Measurements from ENCODE around the gene KIF6.
"Not testable (repeated sequence)": the region's sequence is repeated elsewhere in the genome, so short reads cannot be mapped to it uniquely, and the experiment has no call there.

Gene KIF6

DNA sequence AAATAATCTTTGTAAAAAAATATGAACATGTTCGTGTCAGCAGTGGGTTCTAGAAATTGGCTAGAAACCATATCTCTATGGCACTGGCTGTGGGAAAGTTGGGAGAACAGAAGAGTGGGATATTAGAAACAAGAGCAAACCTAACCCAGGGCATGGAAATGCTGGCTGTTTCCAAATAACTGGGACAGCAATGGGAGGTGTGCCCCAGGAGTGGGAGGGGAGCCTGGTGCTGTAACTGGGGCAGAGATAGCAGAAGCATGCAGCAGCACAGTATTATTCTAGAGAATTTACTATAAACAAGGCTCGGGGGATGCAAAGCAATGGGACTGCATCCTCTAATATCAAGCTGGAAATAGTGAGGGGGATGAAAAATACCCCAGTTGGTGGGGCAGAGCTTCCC is 175.0 kb downstream of the KIF6 start:
- no peak for DNase-seq (ENCODE audit: low read depth)

DNA sequence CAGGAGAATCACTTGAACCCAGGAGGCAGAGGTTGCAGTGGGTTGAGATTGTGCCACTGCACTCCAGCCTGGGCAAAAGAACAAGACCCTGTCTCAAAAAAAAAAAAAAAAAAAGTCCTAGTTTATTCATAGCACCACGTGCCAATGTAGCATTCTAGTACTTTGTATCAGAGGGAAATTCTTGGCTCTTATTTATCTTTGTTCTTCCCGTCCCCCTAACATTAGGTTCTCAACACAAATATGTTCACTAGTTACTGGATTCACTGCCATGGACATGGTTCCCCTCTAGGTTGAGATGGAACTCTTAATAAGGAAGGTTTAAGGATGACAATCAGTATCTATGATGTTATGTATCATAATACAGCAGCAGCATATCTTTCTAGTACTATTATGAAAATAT is 178.5 kb downstream of the KIF6 start:
- DNase-seq (ENCODE audit: low read depth): no peak

DNA sequence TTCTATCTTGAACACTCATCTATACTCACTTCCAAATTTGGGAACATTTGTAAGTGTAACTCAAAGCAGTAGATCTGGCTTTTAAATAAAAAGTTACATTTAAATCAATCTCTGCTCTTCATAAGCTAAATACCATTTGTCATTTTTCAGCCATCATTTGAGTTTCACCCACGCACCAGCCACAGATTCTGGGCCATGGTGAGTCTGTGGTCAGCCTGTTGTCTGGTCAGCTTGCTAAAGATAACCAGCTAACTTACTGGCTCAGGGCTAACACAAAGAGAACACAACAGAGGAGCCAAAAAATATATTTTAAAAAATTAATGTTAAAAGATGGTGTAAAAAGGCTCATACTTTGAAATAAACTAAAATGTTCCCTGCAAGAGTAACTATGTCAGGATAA is 181.3 kb downstream of the KIF6 start:
- DNase-seq (ENCODE audit: low read depth): no peak

DNA sequence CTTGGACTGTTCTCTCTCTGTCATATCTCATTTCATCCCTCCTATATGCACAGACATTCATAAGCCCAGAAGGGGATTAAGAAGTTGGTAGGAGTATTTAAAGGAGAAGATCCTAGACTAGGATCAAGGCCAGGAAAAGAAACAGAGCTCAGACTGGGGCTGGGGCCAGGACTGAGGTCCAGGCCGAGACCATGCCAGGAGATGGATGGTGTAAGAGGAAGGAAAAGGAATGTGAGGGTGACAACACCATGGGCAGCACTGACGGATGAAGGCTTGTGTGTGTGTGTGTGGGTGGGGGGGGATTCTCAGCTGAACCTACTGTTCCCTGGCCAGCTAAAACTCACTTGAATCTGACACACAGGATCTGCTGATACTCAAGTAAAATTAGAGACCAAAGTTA is 182.1 kb downstream of the KIF6 start:
- DNase-seq (ENCODE audit: low read depth): no peak

DNA sequence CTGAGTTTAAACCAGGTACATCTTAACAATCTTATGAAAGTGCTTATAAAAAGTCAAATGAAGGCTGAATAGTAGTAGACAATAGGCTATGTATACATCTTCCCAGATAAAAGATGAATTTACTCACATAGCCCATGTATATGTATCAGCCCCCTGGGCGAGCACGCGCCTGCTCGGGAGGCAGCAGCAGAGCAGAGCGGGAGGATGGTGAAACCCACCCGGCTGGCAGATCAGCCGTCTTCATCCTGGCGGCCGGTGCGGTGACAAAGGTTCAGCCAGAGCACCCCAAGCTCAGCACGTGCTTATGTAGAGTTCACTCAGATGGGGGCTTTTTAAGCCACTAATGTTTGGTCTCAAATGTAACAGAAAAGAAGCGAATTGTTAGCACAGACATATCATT is 184.8 kb downstream of the KIF6 start:
- no peak for DNase-seq (ENCODE audit: low read depth)

DNA sequence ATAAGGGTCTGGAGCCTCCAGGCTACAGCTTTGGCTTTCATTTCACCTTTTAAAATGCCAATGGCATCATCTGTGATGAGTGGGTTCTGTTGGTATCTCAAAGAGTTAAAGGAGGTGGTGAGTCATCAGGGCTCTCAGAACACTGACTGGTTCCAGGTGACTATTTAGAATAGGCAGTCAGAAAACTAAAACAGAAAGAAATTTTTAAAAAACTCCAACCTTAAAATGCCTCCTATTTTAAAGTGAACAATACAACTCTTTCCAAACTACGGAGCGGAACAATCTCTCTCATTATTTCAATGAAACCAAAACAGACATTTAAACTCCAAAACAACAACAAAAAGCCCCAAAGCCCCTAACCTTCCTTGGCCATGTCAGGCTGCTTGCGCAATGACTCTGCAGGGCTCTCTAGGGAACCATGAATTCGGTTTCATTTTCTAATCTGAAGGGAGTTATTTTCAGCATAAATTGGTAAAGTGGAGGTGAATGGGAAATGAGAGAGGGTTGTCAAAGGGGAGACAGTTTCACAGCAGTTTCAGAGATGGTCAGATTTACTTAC is 194.9 kb downstream of the KIF6 start:
- no peak for DNase-seq (ENCODE audit: low read depth)

DNA sequence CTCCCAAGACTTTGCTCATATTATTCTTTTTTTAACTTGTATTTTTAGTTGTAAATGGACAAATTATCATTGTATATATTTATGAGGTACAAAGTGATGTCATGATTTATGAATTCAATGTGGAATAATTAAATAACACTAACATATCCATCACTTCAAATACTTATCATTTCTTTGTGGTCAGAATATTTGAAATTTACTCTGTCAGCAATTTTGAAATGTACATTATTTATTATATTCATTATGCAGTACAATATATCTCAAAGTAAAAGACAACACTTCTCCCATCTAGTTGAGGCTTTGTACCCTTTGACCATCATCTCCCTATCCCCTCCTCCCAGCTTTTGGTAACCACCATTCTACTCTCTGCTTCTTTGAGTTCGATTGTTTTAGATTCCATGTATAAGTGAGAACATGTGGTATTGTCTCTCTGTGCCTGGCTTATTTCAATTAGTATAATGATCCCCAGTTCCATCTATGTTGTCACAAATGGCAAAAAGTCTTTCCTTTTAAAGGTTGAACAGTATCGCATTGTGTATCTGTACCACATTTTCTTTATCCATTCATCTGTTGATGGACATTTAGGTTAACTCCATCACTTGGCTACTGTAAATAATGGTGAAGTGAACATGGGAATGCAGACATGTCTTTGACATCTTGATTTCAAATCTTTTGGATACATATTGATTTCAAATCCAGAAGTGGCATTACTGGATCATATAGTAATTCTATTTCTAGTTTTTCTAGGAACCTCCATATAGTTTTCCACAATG is 197.2 kb downstream of the KIF6 start:
- DNase-seq (ENCODE audit: low read depth): no peak

DNA sequence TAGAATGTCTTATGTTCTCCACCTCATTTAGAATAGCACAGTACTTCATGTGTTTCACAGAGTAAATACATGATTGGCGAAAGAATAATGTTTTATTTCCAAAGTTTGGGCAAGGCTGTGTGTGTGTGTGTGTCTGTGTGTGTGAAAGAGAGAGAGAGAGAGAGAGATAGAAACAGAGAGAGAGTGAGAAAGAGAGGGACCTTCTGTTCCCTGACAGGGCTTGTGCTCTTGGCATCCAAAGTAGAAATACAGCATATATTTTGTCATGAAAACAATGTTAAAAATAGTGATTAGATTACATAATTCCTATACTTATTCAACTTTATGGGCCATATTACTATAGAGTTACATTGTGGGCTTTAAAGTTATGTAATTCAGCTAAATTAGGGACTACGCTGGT is 201.2 kb downstream of the KIF6 start:
- DNase-seq (ENCODE audit: low read depth): no peak

DNA sequence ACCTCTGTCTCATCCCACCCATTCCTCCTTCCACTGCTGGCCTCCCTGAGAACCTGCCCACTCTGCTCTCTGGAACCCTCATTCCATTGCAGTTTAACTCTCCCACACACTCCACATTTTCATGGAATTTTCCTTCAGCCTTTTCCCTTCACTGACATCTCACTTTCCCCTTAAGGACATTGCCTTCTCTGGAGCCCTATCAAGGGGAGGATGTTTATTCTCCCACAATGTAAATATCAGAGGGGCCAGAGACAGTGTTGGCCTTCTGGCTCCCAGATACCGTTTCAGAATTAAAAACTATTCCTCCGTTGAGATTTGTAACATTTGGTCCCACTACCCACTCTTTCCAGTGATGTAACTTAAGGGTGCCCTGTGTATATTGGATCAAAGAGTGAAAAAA is 203.2 kb downstream of the KIF6 start:
- no peak for DNase-seq (ENCODE audit: low read depth)

DNA sequence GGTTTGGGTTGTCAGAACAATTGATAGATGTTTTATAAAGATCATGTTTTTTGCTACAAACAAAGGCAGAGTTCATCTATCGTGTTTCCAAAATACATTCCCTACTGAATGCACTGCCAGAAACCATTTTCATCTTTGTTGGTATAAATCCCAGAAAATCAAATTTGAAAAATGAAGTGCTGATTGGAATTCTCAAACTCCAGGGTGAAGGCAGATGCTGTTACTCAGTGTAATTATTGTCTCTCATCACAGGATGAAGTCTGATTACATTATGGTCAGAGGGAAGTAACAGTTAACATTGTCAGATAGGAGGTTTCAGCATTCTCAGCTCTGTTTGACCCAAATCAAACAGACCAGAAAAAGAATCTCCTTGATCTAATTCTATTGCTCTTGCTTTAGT is 204.3 kb downstream of the KIF6 start:
- no peak for DNase-seq (ENCODE audit: low read depth)

DNA sequence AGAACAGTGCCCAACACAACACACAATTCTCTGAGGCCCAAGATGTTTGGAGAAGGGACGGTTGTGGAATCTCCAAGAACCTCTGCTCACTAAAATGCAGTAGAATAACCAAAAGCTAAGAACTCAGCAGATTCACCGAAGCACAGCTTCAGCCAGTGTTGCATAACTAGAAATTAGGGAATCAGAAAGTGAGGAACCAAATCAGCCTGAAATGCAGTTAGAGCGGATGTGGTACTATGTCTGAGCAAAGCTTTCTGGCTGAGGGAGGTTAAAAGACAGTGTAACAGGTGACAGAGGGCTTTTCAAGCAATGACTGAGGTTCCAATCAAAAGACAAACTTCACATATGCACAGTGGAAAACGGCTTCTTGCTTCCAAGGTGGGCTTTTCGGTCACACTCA is 204.8 kb downstream of the KIF6 start:
- DNase-seq (ENCODE audit: low read depth): no peak

DNA sequence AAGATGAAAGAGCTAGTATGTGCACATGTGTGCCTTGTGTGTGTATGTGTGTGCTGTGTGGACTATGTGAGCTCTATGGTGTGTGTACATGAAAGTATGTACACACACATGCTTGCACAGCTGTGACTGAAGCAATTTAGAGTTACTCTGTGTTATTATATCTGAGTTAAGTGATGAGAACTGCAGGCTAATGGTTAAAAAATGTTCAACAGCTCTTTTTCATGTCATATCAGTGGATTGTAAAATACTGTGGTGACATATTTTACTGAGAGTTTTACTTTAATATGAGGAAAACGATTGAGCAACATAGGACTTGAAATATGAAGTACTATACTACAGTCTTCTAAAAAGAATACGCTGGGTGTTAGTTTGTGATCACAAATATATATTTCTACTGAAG is 207.0 kb downstream of the KIF6 start:
- DNase-seq (ENCODE audit: low read depth): no peak

DNA sequence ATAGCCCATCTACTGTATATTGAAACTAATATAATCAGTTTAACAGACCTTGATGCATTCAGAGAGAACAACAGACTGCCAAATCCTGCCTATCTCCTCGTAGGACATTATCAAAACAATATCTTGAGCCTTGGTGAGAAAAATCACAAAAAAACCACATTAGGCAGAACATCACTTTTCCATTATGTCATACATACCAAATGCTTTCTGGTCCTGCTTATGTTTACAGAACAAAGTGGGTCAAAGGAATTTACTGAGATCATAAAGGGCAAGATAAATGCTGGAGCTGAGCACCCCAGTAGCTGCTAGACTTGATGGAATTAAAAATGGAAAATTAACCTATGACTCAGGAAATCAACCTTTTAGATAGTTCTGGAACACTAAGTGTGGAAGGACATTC is 207.5 kb downstream of the KIF6 start:
- DNase-seq (ENCODE audit: low read depth): no peak

DNA sequence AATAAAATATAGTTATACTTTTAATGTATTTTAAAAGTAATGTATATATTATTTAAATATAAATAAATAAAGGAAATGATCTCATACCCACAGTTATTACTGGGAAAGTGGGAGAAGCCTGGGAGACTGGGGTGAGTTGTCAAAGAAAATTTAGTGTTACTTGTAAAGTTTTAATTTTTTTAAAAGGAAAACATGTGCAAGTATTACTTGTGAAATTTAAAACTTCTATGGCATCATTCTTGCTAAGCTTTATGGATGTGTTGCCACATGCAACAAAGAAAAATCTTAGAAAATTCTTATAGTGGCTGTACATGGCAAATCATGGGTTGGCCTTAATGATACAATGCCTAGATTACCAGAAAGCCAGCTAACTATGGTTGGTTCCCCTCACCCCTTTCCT is 208.7 kb downstream of the KIF6 start:
- no peak for DNase-seq (ENCODE audit: low read depth)

DNA sequence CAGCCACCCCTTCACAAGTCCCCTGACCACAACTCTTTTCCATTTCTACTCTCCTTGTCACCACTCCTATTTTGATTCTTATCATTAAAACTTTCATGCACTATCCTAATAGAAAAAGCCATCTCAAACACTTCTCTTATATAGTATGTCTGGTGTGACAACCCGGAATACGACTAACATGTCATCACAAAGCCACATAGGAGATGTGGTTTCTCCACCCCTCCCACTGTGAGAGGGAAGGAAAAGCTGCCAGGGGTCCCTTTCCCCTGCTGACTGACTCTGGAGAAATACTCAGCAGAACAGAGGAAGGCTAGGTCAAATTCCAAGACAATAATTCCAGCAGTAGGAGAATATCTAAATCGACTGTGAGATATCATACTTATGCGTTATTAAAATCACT is 209.7 kb downstream of the KIF6 start:
- DNase-seq (ENCODE audit: low read depth): no peak

DNA sequence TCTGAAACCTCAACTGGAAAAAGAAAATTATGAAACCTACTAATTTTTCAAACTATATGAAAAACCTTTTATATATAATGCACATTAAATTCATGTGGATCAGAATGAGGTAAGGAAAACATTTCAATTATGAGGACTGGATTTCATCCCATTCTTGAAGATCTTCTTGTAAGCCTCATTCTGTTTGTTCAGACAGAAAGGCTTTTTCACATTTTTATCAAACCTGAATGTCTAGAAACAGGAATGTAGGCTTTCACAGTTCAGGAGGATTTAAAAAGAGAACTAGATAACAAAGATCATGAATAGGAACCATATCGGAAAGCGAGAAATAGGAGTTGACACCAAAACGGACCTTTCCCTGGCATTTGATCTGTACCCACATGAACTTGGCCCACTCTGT is 210.2 kb downstream of the KIF6 start:
- DNase-seq (ENCODE audit: low read depth): no peak

DNA sequence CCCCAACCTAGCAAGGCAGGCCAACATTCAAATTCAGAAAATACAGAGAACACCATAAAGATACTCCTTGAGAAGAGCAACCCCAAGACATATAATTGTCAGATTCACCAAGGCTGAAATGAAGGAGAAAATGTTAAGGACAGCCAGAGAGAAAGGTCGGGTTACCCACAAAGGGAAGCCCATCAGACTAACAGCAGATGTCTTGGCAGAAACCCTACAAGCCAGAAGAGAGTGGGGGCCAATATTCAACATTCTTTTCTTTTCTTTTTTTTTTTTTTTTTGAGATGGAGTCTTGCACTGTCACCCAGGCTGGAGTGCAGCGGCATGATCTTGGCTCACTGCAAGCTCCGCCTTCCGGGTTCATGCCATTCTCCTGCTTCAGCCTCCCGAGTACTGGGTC is 215.4 kb downstream of the KIF6 start:
- DNase-seq (ENCODE audit: low read depth): not testable (repeated sequence)

DNA sequence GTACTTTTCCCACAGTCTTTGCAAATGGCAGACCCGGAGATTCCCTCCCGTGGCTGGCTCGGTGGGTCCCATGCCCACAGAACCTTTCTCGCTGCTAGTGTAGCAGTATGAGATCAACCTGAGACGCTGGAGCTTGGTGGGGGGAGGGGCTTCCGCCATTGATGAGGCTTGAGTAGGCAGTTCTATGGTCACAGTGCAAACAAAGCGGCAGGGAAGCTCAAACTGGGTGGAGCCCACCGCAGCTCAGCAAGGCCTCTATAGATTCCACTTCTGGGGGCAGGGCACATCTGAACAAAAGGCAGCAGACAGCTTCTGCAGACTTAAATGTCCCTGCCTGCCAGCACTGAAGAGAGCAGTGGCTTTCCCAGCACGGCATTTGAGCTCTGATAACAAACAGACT is 216.7 kb downstream of the KIF6 start:
- DNase-seq (ENCODE audit: low read depth): no peak

DNA sequence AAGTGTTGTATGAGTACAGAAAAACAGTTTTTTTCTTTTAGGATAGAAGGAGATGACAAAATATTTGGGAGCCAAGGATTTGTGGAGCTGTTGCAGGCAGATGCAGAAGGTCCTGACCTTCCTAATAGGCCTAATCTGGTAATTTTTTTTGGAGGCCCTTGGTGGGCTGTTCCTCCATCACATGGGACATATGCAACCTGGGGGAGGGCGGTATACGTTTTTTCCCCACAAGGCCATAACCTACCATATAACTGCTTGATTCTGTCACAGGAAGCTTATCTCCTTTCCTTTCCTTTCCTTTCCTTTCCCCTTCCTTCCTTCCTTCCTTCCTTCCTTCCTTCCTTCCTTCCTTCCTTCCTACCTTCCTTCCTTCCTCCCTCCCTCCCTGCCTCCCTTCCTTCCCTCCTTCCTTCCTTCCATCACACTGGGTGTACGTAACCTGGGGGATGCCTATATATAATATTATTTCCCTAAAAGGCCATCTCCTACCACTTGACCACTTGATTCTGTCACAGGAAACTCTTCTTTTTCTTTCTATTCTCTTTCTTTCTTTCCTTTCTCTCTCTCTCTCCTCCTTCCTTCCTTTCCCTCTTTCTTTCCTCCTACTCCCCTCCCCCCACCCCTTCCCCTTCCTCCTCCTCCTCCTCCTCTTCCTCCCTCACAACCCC is 217.7 kb downstream of the KIF6 start:
- no peak for DNase-seq (ENCODE audit: low read depth)

DNA sequence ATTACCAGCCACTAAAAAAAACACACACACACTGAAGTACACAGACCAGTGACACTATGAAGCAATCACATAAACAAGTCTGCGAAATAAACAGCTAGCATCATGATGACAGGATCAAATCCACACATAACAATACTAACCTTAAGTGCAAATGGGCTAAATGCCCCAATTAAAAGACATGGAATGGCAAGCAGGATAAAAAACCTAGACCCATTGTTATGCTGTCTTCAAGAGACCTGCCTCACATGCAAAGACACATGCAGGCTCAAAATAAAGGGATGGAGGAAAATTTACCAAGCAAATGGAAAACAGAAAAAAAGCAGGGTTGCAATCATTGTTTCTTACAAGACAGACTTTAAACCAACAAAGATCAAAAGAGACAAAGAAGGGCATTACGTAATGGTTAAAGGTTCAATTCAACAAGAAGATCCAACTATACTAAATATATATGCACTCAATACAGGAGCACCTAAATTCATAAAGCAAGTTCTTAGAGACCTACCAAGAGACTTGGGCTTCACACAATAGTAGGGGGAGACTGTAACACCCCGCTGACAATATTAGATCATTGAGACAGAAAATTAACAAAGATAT is 222.7 kb downstream of the KIF6 start:
- DNase-seq (ENCODE audit: low read depth): not testable (repeated sequence)

DNA sequence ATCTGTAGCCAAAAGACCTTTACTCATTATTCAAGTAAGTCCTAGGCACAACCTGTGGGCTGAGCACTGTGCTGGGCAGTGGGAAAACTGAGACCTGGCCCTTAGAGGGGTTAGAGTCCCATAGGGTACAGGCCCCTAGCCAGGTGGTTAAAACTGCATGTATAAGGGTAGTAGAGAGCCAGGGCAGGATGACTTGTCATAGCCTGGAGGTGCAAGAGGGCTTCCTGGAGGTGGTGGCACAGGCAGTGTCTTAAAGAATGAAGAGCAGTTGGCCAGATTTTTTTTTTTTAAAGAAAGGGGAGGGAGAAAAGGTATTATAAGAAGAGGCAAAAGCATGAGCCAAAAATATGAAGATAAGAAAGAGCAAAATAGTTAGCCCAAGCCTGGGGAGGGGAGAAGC is 226.2 kb downstream of the KIF6 start:
- DNase-seq (ENCODE audit: low read depth): no peak

DNA sequence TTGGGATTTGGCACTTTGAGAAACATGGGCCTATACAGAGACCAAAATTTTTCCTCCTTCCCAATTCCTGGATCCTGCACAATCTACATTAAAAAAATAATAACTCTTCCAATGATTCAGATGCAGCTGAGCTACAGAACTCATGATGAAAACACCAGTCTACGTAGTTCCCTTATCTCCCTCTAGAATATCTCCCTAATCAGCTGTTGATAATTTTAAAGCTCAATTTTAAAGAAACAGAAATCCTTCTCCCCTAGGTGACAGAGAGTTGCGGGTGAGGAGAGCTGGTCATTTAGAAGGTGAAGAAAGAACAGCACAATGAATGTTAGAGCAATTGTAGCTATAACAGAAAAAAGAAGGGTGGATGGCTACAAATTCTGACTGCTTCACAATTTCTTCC is 227.1 kb downstream of the KIF6 start:
- DNase-seq (ENCODE audit: low read depth): no peak

DNA sequence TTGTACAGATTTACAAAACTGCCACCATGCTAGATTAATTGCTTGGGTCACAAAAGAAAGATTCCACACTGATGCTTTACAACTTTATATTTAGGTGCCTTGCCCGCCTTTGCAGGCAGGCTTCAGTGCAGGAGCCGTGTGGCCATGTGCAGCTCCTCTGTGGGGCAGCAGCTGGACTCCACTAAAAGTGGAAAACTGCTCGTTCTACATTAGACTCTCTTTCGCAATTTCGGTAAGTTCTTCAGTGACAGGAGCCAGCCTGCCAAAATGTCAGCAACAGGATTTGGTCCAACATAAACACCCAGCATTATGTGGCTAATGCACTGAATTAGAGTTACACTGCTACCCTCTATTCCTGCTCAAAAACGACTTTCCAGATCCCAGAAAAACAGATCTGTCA is 228.3 kb downstream of the KIF6 start:
- DNase-seq (ENCODE audit: low read depth): no peak
